Measurements from ENCODE around the gene CCDC28A.

DNA sequence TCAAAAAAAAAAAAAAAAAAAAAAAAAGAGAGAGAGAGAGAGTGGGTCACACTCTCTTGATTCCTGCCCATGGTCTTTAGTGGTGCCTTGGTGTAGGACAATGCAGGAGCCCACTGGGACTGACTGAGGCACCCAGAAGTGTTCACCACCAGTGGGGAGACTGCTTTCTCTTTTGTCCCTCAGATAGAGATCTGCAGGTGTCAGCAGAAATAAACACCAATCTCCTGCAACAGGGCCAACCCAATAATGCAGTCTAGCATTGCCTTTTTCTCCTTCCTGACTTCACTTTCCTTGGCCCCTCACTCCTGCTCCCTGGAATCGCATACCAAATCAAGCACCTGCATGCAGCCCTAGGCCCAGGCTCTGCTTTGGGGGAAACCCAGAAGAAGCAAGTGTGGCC lies 39.0 kb upstream of the CCDC28A start:
- TF ChIP-seq POLR2A (IDR thresholded peaks at IDR 0.05) (no peak), CTCF (IDR thresholded peaks at IDR 0.05 in 4 of 5, conservative IDR thresholded peaks at IDR 0.05 in 1 of 5) (no peak)
